ENCODE measurements around the gene RAB3C.

The RAB3C gene

GRCh38 chr5:58737671-58738070, 154.8 kb downstream of the RAB3C start:
- DNase-seq: no peak

- no peak for DNase-seq
These were observed 155.5 kb downstream of the RAB3C start for GRCh38 chr5:58738336-58738735.

- DNase-seq: no peak
These were observed 156.2 kb downstream of the RAB3C start for GRCh38 chr5:58739051-58739450.

- DNase-seq: no peak
These were observed 158.1 kb downstream of the RAB3C start for GRCh38 chr5:58740956-58741355.

GRCh38 chr5:58745350-58745749, 162.5 kb downstream of the RAB3C start:
- no peak for DNase-seq

GRCh38 chr5:58746321-58746720, 163.4 kb downstream of the RAB3C start:
- DNase-seq: no peak

- no peak for DNase-seq
These were observed 167.2 kb downstream of the RAB3C start for GRCh38 chr5:58750036-58750435.

GRCh38 chr5:58751222-58751837, 168.5 kb downstream of the RAB3C start:
- DNase-seq: no peak

- DNase-seq: no peak
These were observed 169.2 kb downstream of the RAB3C start for GRCh38 chr5:58752104-58752503.

GRCh38 chr5:58753446-58753845, 170.6 kb downstream of the RAB3C start:
- no peak for DNase-seq

GRCh38 chr5:58754250-58754649, 171.4 kb downstream of the RAB3C start:
- no peak for DNase-seq

- DNase-seq: no peak
These were observed 172.5 kb downstream of the RAB3C start for GRCh38 chr5:58755397-58755796.

- no peak for DNase-seq
These were observed 176.9 kb downstream of the RAB3C start for GRCh38 chr5:58759745-58760144.

GRCh38 chr5:58760222-58760621, 177.3 kb downstream of the RAB3C start:
- DNase-seq: no peak

GRCh38 chr5:58761407-58761806, 178.5 kb downstream of the RAB3C start:
- no peak for DNase-seq

GRCh38 chr5:58763390-58763789, 180.5 kb downstream of the RAB3C start:
- DNase-seq: no peak

GRCh38 chr5:58764199-58764598, 181.3 kb downstream of the RAB3C start:
- no peak for DNase-seq

GRCh38 chr5:58765058-58765457, 182.2 kb downstream of the RAB3C start:
- DNase-seq: no peak

GRCh38 chr5:58767104-58767503, 184.2 kb downstream of the RAB3C start:
- DNase-seq: no peak

GRCh38 chr5:58770136-58770535, 187.3 kb downstream of the RAB3C start:
- DNase-seq: no peak

GRCh38 chr5:58771796-58772195, 188.9 kb downstream of the RAB3C start:
- no peak for DNase-seq

- no peak for DNase-seq
These were observed 191.0 kb downstream of the RAB3C start for GRCh38 chr5:58773744-58774441.

- DNase-seq: no peak
These were observed 192.1 kb downstream of the RAB3C start for GRCh38 chr5:58774937-58775336.

- DNase-seq: no peak
These were observed 192.9 kb downstream of the RAB3C start for GRCh38 chr5:58775701-58776262.

- no peak for DNase-seq
These were observed 193.7 kb downstream of the RAB3C start for GRCh38 chr5:58776559-58776958.

Data from stimulated activated CD4-positive, alpha-beta T cell treated with anti-CD3 and anti-CD28 coated beads, Interleukin-2, amount 100 ng/mL, for 24 hours (primary cell).